ENCODE data around the gene HAGHL. TPM values are rescaled to one million over a fixed set of nuclear protein-coding genes. Genes with fewer than 3 reads are reported as not detected.
A peak's percentile ranks its signal among the peaks of the same experiment; 100 is the strongest.

Gene HAGHL
- total RNA-seq, 1 donor from 2014 or later = 33.2 TPM

DNA sequence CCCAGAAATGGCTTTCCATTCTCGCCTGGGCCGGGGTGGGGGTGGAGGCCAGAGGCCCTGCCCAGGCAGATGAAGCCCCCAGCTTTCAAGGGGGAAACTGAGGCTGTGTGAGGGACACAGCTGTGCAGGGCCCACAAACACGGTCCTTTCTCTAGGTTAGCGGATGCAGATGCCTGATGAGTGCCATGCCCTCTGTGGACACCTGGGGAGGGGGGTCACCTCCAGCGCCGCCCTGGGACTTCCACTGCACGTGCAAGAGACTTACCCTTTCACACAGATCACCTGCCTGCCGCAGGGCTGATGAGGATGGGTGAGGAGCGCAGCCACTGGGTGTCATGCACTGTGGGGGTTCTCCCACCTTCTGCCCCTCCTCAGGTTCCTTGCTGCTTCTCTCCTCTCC, 8.5 kb upstream of the HAGHL start:
- TF ChIP-seq, protein P1, sequence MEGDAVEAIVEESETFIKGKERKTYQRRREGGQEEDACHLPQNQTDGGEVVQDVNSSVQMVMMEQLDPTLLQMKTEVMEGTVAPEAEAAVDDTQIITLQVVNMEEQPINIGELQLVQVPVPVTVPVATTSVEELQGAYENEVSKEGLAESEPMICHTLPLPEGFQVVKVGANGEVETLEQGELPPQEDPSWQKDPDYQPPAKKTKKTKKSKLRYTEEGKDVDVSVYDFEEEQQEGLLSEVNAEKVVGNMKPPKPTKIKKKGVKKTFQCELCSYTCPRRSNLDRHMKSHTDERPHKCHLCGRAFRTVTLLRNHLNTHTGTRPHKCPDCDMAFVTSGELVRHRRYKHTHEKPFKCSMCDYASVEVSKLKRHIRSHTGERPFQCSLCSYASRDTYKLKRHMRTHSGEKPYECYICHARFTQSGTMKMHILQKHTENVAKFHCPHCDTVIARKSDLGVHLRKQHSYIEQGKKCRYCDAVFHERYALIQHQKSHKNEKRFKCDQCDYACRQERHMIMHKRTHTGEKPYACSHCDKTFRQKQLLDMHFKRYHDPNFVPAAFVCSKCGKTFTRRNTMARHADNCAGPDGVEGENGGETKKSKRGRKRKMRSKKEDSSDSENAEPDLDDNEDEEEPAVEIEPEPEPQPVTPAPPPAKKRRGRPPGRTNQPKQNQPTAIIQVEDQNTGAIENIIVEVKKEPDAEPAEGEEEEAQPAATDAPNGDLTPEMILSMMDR (IDR thresholded peaks at IDR 0.05; ENCODE audit: insufficient read depth, low read length, severe bottlenecking) = no peak
- FAIRE-seq (no peak), DNase-seq (ENCODE audit: low read depth) (no peak)
- H3K4me3 ChIP-seq (ENCODE audit: low read depth, low read length) = no peak overlapping the region
- peaks cover 2% of the 10 kb centered on the region for H3K36me3 ChIP-seq (ENCODE audit: control insufficient read depth, insufficient read depth, low read length)
- H3K27me3 ChIP-seq (ENCODE audit: control insufficient read depth, insufficient read depth, low read length) = no peaks in the 10 kb centered on the region

DNA sequence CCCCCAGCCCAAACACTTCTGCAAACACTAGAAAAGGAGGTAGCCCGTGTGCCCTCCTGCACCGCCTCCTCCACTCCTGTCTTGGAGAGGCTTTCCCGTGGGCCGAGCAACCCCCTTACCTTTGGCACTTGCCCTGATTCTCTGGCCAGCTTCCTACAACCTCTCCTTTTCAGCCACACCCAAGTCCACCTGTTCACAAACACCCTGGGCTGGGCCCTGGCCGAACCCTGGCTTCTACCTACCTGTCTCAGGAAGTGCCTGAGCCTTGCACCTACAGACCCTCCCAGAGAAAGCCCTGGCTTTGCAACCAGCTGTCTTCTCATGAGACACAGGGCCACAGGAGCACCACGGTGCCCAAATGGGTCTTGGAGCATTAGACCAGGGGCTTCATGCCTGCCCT, 8.0 kb upstream of the HAGHL start:
- peaks cover 2% of the 10 kb centered on the region for H3K36me3 ChIP-seq (ENCODE audit: control insufficient read depth, insufficient read depth, low read length)
- FAIRE-seq (no peak), DNase-seq (ENCODE audit: low read depth) (no peak)
- H3K4me3 ChIP-seq (ENCODE audit: low read depth, low read length) = no peak overlapping the region
- no peaks in the 10 kb centered on the region for H3K27me3 ChIP-seq (ENCODE audit: control insufficient read depth, insufficient read depth, low read length)
- TF ChIP-seq, protein P1 (IDR thresholded peaks at IDR 0.05; ENCODE audit: insufficient read depth, low read length, severe bottlenecking) = no peak

DNA sequence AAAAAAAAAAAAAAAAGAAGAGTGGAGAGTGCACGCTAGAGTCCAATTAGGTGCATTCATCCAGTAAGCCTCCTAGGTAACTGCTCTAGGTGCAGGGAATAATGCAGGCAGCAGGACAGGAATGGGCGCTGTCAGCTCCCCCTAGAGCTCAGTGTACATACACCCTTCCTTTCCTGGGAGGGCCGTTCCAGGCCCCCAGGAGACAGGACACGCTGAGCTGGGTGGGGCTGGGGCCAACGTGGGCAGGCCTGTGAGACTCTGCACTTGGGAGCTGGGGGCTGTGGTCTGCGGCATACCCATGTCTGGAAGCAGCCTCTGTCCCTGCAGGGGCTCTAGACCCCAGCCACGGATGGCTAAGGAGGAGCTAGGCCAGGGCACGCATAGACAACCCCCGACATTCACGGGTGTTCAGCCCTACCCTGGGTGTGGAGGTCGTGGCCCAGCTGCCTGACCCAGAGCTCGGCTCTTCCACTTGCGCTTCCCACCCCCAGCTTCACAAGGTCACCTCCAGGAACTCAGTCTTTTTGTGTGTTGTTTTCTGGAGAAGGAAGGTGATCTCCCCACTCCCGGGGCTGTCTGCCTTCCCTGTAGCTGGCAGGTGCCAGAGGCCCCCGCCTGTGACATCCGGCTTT, 7.0 kb upstream of the HAGHL start:
- Histone ChIP-seq H3K36me3 (ENCODE audit: control insufficient read depth, insufficient read depth, low read length) (peaks cover 2% of the 10 kb centered on the region), H3K27me3 (ENCODE audit: control insufficient read depth, insufficient read depth, low read length) (no peaks in the 10 kb centered on the region), H3K4me3 (ENCODE audit: low read depth, low read length) (peak overlapping the region; percentile 87)
- DNase-seq (ENCODE audit: low read depth) (peak; percentile 41), FAIRE-seq (no peak)
- TF ChIP-seq, protein P1 (IDR thresholded peaks at IDR 0.05; ENCODE audit: insufficient read depth, low read length, severe bottlenecking) = peak; percentile 57

DNA sequence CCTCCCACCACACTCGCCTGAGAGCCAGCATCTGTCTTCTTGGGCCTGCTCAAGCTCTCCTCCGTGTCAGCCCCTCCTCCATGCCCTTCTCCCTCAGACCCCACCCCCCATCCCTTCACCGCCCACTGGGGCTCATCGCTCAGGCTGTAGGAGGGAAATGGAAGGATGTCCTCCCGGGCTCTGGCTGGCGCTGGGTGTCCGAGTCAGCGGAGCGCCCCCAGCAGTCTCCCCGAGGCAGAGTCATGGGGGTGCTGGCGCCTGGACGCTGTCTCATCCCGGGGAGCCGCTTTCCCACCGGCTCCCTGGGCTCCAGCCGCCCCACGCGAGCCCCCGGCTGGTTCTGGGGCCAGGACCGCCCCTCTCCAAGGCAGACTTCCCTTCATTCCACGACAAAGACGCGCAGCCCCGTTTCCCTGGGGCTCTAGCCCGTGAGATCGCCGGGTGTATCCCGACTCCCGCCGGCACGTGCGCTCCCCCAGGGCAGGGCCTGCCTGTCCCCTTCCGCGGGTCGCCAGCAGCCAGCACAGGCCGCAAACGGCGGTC, 6.4 kb upstream of the HAGHL start:
- FAIRE-seq = no peak
- Histone ChIP-seq H3K36me3 (ENCODE audit: control insufficient read depth, insufficient read depth, low read length) (peaks cover 2% of the 10 kb centered on the region), H3K4me3 (ENCODE audit: low read depth, low read length) (peak overlapping the region; percentile 87), H3K27me3 (ENCODE audit: control insufficient read depth, insufficient read depth, low read length) (no peaks in the 10 kb centered on the region)
- DNase-seq (ENCODE audit: low read depth) = no peak
- TF ChIP-seq, protein P1 (IDR thresholded peaks at IDR 0.05; ENCODE audit: insufficient read depth, low read length, severe bottlenecking) = peak; percentile 21

DNA sequence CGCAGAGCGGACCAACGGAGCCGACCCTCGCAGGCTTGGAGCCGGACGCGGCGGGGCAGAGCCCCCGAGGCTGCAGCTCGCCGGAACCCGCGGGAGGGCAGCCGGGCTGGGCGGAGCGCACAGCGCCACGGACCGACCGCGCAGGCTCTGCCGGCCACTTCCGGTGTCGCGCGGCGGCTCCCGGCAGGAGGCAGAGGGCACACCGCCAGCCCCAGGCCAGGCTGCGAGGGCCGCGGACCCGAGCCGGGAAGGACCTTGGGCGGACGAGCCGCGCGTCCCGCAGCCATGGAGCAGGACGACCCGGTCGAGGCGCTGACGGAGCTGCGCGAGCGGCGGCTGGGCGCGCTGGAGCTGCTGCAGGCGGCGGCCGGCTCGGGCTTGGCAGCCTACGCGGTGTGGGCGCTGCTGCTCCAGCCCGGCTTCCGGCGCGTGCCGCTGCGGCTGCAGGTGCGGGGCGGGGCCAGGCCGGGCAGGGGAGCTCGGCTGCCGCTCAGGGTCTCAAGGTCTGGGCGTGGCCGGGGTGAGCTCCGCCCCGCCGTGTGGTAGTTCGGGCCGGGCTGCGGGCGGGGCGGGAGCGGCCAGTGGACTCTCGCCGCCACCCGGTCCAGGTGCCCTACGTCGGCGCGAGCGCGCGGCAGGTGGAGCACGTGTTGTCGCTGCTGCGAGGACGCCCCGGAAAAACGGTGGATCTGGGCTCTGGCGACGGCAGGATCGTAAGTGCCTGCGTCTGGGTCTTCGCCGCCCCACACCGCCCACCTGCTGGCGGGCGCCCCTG, 5.7 kb upstream of the HAGHL start, which contains the start of gene ANTKMT:
TSS of gene ANTKMT (plus strand) at position 157 of the 775 bp plus-strand sequence. CDS start at position 286, 129 bp downstream.
- DNase-seq (ENCODE audit: low read depth) = peak; percentile 51

More for the DNA sequence above, 5.7 kb upstream of the HAGHL start, which contains the start of gene ANTKMT:
- Histone ChIP-seq H3K4me3 (ENCODE audit: low read depth, low read length) (peak within 1 kb of the TSS; percentile 87), H3K27me3 (ENCODE audit: control insufficient read depth, insufficient read depth, low read length) (no peaks in the 10 kb centered on the region), H3K36me3 (ENCODE audit: control insufficient read depth, insufficient read depth, low read length) (peaks cover 2% of the 10 kb centered on the region)
- TF ChIP-seq, protein P1 (IDR thresholded peaks at IDR 0.05; ENCODE audit: insufficient read depth, low read length, severe bottlenecking) = peak; percentile 10
- FAIRE-seq = no peak
